SIG-M5 treated with dmso at 0.1 percent for 504 hours (cell line): ENCODE measurements around the gene FBXL15.
A peak's percentile ranks its signal among the peaks of the same experiment; 100 is the strongest.

Experiments
- DNase-seq: peaks from one replicate; lab custom pipeline; 2025; ENCODE audit not compliant: unreplicated experiment; lab: John Stamatoyannopoulos, UW

Gene FBXL15

DNA sequence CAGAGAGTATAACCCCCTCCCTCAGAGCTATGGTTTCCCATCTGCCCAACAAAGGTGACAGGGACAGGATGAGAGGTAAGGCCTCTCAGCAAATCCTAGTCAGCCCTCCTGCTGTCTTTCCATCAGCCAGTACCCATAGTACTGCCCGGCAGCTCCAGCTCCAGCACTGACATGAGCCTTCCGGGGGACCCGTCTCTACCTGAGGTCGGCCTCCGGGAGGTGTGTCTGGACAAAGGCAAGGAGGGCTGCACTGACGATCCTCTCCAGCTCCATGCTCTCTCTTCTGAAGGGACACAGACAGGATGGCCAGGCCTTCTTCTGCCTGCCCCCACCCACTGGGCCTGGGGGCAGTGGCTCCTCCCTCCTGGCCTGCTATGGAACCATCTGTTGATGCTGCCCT is 4.3 kb downstream of the FBXL15 start:
- no peak for DNase-seq

DNA sequence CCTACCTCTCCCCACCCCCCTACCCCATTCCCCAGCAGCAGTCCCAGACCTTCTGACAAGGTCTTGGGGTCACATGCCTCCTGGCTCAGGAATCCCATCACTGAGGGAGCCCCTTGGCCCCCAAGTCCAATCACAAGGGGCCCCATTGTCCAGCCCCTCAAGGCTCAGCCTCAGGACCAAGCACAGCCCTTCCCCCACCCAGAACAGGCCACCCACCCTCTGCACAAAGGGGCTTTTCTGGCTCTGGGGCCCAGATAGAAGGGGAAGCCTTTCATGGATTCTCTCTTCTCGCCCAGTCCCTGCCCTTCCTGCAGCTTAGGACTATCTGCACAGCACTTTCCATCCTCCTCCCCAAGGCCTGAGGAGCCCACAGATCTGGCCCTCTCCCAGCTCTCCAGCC is 4.8 kb downstream of the FBXL15 start:
- DNase-seq, result no peak

GRCh38 chr10:102426803-102427287 is 6.2 kb downstream of the FBXL15 start:
- no peak for DNase-seq

DNA sequence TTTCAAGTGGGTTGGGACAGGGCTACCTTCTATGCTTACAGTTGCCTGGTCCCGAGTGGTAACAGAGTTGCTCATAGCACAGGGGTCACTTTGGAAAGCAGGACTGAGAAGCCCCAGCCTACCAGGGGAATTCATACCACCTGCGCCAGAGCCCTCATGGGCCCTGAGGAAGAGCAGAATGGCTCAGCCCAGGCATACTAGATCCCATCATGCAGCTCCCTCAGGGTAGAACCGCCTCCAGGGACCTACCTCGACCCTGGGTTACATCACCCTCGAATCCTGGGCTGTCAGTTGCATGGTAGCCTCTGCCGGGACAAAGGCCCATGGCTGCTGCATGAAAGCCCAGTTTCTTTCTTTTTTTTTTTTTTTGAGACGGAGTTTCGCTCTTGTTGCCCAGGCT is 8.8 kb downstream of the FBXL15 start:
- no peak for DNase-seq

- DNase-seq, result peak; percentile 38
Measured at GRCh38 chr10:102431452-102432124, 11.0 kb downstream of the FBXL15 start.

DNA sequence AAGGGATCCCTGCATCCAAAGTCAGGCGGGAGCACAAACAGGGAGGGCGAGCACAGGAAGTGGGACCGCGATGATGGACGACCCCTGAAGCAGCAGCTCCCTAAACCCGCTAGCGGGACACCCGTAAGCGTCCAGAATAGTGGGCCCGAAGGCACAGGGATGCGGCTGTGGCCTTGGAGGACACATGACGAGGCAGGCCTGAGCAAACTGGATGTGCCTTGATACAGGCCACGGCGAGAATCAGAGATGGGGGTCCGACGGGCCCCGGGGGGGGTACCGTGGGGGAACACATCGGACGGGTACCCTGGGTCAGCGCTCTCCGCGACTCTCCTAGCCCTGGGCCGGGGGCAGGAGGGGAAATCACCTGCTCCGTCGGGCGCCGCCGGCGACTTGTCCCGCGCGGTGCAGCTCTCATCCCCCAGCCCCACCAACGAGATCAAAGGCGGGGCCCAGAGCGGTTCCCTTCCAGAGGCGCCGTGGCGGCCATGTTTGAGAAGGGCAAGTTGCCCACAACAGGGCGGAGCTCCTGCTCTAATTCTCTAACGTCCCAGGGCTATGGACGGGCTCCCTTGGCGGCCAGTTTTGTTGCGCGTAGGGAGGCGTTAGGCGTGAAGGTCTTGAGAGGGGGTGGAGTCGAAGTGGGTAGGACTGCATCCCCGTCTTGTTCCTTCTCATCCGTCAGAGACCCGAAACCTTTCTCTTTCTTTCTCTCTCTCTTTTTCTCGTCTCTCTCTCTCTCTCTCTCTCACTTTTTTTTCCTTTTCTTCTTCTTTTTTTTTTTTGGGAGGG is 11.7 kb downstream of the FBXL15 start, which contains the start of gene CUEDC2:
CUEDC2 (minus strand) TSS at position 413 of the 789 bp plus-strand sequence. CDS start 7,386 bp downstream, outside the sequence.
- peak; percentile 94 for DNase-seq

DNA sequence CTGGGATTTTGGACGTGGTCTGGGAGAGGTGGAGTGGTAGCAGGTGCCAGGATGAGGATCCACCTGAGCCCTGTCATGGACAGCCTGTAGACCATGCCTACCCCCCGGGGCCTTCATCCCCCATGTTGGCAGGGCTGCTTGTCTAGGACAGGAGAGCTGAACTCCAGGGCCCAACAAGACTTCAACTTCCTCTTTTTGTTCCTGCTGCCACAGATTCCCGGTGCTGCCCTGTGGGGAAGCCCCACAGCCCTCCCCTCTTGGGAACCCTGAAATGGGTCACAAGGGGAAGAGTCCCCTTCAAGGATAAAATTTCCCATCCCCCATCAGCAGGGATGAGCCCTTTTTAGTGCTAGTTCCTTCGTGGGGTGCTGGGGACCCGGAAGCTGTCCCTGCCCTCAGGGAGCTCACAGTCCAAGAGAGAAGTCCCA is 13.0 kb downstream of the FBXL15 start:
- peak; percentile 59 for DNase-seq

DNA sequence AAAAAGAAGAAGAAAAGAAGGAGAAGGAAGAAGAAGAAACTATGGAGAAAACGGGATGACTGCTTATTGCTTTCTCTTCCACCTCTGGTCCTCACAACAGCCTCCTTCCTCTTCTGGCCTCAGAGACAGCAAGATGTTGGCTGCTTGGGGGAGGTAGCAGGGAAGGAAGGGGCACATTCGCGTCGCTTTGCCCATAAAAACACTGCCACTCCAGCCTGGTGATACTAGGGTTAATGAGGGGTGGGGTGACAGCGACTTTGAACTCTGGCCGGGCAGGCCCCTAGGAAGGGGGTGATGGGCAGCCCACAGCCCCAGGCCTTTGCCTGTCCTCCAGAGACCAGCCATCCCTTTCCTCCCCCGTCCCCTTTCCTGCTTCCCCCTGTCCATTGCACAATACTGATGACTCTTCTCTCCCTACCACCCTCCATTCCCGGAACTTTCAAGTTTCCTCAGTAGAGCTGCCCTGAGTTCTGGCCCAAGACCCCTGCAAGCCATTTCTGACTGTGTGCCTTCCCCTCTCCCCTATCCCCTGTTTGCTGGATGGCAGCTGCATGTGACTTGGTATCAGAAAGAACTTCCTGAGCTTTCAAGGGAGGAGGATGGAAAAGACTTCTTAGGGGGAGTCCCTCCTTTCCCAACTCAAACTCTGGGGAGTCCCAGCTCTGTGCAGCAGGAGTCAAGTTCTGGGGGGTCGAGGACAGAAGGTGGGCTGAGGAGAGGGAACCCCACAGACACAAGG is 13.9 kb downstream of the FBXL15 start:
- DNase-seq, result peak; percentile 34

DNA sequence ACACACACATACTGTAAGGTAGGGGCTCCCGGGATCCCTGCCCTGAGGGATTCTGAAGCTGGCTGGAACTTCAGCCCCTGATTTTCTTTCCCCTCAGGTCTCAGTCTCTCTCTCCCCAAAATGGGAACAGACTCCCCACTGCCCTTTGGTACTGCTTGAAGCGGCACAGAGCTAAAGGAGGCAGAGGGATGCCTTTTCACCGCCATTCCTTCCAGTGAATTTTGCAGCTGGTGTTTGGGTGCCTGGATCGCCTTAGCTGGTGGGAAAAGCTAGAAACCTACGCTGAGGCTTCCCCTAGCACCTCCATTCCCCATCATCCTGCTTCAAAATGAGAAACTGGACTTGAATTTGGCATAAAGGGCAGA is 14.5 kb downstream of the FBXL15 start:
- DNase-seq, result no peak

GRCh38 chr10:102435529-102436233 is 15.0 kb downstream of the FBXL15 start:
- no peak for DNase-seq

DNA sequence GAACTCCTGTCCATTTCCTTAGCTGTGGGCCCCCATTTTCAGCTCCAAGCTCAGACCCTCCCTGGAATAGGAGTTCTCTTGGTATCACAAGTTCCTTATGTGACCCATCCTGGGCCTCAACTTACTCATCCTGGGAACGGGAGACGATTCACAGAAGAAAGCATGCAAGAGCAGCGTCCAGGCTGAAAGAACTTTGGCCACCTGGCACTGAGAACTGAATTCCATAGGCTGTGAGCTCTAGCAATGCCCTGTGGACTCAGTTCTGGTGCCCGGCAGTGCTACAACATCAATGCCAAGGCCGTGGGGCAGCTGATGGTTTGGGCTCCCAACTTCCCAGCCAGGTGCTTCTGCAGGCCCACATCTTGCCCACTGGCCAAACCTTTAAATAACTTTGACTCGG is 15.7 kb downstream of the FBXL15 start:
- no peak for DNase-seq

GRCh38 chr10:102437515-102437914 is 16.9 kb downstream of the FBXL15 start:
- DNase-seq, result no peak

- DNase-seq, result no peak
Measured at GRCh38 chr10:102438374-102438773, 17.7 kb downstream of the FBXL15 start.

DNA sequence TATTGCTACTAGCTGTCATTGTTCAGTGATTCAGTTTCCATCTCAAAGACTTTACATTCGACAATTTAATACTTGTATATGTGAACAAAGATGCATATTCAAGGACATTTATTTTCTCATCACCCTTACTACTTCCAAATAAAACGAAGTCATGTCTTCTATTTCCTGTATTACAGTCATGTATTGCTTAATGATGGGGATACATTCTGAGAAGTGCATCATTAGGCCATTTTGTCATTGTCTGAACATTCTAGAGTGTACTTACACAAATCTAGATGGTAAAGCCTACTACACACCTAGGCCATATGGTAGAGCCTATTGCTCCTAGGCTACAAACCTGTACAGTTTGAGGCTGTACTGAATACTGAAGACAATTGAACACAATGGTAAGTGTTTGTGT is 24.2 kb downstream of the FBXL15 start:
- no peak for DNase-seq

DNA sequence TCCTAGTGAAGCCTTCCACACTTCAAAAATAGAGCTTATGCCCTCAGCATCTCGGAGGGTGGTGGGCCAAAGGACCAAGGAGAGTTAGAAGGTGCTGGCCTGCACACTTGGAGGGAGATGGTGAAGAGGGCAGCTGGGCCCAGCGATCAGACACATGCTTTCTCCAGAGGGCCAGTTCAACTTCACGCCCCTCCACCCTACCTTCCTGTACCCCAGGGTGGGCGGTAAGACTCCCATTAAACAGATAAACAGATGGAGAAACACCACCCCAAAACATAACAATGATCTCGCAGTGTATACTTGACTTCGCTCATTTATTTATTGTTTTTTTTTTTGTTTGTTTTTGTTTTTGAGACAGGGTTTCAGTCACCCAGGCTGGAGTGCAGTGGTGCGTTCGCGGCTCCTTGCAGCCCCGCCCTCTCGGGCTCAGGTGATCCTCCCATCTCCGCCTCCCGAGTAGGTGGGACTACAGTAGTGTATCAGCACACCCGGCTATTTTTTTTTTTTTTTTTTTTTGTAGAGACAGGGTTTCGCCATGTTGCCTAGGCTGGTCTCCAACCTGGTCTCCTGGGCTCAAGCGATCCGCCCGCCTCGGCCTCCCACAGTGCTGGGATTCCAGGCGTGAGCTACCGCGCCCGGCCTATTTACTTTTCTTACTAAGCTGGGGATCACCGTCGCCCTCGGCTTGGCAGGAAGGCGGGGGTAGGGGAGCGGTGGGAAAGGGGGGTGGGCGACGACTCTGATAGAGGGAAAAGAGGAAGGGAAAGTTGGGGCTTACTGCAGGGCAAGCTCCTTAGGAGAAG is 28.9 kb downstream of the FBXL15 start:
- DNase-seq, result peak; percentile 59

GRCh38 chr10:102450124-102450373 is 29.4 kb downstream of the FBXL15 start:
- DNase-seq, result no peak

DNA sequence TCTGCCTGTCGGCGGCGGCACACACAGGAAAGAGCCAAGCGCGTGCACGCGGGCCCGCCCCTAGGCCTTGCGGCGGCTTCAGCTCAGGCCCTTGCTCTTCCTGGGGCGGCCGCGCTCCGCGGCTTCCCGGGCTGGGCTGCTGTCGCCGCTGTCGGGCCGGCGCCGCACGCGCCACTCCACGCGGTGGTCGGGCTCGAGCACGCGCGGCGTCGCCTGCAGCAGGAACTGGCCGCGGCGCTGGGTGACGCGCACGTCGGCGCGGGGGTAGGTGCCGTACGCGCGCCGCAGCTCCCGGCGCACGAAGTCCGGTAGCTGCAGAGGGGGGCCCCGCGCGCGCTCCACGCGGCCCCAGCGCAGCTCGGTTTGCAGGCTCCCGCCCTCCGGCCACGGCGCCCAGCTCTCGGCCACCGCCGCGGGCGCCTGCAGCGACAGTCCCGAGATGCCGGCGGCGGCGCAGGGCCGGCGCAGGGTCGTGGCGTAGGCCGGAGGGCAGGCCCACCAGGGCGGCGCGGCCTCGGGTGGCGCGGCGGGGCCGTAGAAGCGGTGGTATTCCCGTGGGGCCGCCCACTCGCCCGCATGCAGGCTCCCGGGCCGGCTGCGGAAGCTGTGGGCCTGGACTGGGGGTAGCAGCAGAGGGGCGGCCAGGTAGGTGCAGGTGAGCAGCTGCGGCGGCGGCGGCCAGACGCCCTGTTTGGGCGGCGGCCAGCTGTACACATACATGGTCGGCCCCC is 29.9 kb downstream of the FBXL15 start:
- DNase-seq, result peak; percentile 76

DNA sequence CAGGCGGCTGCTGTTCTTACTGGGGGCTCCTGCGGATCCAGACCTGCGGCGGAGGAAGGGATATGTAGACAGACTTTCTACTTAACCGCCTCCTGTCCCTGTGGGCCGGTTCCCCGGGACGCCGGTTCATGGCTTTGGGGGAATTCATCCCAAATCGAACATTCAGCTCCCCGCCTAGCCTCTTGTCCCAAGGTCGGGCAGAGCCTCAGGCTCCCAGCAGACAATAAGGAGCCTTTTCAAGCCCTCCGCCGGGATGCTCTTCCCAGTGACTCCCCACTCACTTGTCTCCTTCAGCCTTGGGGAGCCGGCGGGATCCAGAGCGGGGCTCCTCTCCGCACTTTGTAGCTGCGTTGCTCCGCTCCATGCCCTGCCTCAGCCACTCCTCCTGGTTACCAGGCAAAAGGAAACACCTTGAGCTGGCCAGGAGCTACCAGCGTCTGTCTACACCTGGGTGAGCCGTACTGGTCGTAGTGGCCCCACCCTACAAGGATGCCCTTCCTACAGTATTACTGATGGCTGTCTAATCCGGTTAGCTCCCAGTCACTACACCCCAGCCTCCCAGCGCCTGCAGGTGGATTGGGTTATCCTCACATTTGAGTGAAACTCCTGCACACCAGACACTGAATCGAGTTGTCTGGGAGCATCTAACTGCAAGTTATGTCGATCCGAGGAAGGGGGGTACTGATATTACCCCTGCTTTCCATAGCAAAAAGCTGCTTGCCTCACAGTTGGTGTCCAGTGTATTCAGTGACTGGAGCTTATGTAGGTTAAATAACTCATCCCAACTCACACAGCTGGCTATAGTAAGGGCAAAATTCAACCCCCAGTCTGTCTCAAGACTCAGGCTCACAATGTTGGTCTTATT is 30.7 kb downstream of the FBXL15 start, which contains the start of gene C10orf95:
C10orf95 (minus strand) TSS at position 439 of the 865 bp plus-strand sequence. CDS start 450 bp downstream, outside the sequence.
- no peak for DNase-seq
